ENCODE data around the gene SCN5A.

Gene SCN5A

GRCh38 chr3:38507120-38507519 lies 142.4 kb downstream of the SCN5A start:
- Histone ChIP-seq H3K27me3 (ENCODE audit: control insufficient read depth, insufficient read depth, low read length) (no peaks in the 10 kb centered on the region), H3K27ac (ENCODE audit: low read length) (no peak overlapping the region), H3K9me3 (ENCODE audit: control insufficient read depth, insufficient read depth, low read length) (no peaks in the 10 kb centered on the region), H3K4me3 (ENCODE audit: low read length) (no peak overlapping the region), H3K4me1 (ENCODE audit: control insufficient read depth, insufficient read depth, low read length) (no peaks in the 10 kb centered on the region), H3K36me3 (ENCODE audit: control insufficient read depth, insufficient read depth, low read length) (0 out of 2 replicates have a peak, but pooled peaks cover 2% of the 10 kb centered on the region)
- DNase-seq (ENCODE audit: low read depth, low spot score): no peak
- no CpG with 5 or more reads among the region's 2 CpGs for WGBS (ENCODE audit: insufficient coverage, insufficient read length)

- no peak overlapping the region for H3K27ac ChIP-seq (ENCODE audit: low read length)
- no peaks in the 10 kb centered on the region for H3K27me3 ChIP-seq (ENCODE audit: control insufficient read depth, insufficient read depth, low read length)
- H3K4me3 ChIP-seq (ENCODE audit: low read length): no peak overlapping the region
- no peaks in the 10 kb centered on the region for H3K36me3 ChIP-seq (ENCODE audit: control insufficient read depth, insufficient read depth, low read length)
- H3K4me1 ChIP-seq (ENCODE audit: control insufficient read depth, insufficient read depth, low read length): no peaks in the 10 kb centered on the region
- H3K9me3 ChIP-seq (ENCODE audit: control insufficient read depth, insufficient read depth, low read length): no peaks in the 10 kb centered on the region
- DNase-seq (ENCODE audit: low read depth, low spot score): no peak
- WGBS (ENCODE audit: insufficient coverage, insufficient read length): no CpG with 5 or more reads among the region's 2 CpGs
Measured at GRCh38 chr3:38500688-38501417, 148.6 kb downstream of the SCN5A start.

All from iPS DF 6.9 (cell line).